GM19395 (cell line): ENCODE measurements around the gene RSPH9.
"Not testable (repeated sequence)": the region's sequence is repeated elsewhere in the genome, so short reads cannot be mapped to it uniquely, and the experiment has no call there.

Source experiments
- ATAC-seq: cut with Tn5 transposase; IDR thresholded peaks from one replicate; pipeline ENCODE4 v1.9.1; 2021; ENCODE audit warnings: mild to moderate bottlenecking, moderate library complexity; ENCODE audit not compliant: unreplicated experiment

The RSPH9 gene

DNA sequence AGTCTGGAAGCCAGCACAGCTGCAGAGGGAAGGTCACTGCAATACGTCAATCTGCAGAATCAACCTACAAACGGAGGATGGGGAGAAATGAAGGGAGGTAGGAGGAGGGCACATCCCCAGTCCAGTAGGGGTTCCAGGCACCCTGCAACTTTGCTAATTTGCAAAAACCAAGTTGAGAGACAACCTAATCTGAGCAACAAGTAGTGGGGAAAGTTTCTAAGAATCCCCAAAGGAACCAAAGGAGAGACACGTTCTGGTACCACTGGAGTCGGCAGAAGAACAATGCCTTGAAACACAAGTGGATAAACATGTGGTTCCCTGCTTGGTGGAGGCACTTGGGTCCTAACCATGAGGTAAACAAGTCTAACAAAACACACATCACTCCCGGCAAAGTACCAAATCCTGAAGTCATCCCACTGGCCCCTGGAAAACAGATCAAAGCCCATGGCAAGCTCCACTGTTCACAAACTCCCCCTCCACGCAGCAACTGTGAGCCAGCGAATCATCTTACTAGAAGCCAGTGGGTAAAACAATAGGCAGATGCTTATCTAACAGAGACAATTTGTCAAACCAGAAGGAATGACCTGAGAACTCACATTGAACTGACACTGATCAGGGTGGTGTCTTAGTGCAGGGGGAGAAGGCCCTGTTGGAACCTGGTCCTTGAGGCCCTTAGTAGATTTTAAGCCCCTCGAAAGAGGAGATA, 38.0 kb downstream of the RSPH9 start:
- no peak for ATAC-seq

DNA sequence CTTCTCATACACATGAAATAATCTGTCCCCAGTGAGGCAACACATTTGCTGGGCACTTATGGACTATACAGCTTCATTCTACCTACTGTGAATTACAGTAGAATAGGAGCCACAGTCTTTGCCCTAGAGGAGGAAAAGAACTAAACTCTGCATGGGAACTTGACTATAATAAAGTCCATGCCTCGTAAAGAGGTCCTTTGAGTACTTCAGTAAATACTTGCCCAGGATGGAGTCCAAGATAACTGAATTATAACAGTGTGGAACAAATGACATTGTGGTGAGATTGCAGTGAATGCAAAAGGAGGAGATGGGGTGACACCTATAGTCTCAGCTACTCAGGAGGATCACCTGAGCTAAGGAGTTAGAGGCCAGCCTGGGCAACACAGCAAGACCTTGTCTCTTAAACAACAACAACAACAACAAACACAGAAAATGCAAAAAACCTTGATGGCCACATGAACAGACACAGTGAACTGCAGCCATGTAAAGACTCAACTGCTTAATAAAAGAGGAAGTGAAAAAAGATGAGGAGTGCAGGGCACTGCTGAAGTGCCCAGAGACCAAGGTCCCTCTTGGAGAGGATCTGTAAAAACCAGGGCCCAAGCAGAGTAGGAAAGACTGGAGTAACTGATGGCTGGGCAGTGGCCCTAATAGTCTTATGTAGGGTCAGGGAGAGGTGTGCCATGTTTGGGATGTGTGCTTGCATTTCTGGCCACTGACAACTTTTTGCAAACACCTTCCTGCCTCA, 39.0 kb downstream of the RSPH9 start:
- ATAC-seq, result peak; percentile 63

DNA sequence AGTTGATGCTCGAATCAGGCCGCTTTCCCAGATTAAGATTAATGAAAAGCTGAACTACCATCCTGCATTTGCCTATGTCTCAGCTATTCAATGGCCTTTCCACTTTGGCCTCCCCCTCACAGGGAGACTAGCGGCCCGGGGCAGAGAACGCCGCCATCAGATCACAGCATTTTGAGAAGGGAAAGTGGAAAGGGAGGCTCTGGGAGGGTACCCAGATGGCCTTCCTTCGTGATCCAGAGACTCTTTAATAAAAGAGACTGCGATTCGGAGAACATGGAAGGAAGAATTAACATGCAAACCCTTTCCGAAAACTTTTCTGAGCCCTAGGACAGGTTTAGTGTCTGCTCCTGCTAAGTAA, 42.2 kb downstream of the RSPH9 start:
- no peak for ATAC-seq

DNA sequence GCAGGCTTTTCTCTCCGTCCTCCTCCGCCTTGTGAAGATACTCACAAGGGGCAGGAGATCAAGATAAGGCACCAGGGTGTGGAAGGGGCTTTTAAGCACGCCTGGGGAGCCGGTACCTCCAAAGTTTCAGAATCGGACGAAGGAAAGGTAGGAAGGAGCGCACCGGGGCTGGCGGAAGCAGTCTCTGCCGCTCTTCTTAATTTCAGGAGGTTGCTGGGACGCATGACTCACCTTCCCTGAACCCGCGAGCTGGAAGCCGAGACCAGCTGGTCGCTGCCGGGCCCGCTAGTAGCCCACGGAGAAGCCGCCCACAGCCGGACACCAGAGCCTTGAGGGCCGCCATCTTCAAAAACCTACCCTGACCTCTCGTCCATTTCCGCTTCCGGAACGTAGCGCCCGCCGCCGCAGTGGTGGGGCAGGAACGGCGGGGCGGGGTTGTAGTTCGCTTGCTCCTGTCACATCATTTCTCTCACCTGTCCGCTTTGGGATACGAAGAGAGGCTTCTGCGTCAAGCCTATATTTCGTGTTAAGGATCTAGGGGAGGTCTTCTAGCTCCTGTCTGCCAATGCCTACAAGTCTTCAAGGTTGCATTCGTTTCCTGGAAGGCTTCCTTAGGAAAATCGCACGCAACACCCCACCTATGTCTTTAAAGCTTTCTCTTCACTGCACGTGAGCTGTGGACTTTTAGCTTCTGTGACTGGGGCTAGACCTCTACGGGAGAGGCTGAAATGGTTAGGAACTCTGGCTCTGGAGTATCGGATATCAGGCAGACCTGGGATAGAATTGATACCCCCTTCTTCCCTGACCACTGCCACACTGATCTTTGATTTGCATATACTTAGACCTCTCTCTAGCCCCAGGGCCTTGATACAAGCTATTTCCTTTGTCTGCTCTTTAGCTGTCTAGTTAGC, 42.9 kb downstream of the RSPH9 start, which contains the start of gene MRPS18A:
TSS of gene MRPS18A (minus strand) at position 355 of the 911 bp plus-strand sequence. CDS start at position 343, 12 bp downstream.
- peak; percentile 93 for ATAC-seq

DNA sequence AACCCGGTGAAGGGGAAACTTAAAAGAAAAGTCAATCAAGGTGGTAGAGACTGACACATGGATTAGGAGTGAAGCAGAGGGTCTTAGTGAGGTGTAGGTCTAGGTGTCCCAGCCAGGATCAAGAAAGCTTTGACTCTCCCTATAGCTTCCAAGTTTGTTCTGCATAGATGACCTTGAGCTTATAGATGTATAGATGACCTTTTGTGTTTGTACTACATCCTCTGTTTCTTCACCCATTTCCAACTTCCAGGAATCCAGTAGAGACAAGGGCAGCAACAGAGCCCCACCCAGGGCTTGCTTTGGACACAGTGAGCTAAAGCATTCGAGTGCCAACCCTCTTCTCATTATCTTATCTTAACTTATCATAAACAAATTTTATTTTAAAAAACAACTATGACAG, 44.6 kb downstream of the RSPH9 start:
- no peak for ATAC-seq

DNA sequence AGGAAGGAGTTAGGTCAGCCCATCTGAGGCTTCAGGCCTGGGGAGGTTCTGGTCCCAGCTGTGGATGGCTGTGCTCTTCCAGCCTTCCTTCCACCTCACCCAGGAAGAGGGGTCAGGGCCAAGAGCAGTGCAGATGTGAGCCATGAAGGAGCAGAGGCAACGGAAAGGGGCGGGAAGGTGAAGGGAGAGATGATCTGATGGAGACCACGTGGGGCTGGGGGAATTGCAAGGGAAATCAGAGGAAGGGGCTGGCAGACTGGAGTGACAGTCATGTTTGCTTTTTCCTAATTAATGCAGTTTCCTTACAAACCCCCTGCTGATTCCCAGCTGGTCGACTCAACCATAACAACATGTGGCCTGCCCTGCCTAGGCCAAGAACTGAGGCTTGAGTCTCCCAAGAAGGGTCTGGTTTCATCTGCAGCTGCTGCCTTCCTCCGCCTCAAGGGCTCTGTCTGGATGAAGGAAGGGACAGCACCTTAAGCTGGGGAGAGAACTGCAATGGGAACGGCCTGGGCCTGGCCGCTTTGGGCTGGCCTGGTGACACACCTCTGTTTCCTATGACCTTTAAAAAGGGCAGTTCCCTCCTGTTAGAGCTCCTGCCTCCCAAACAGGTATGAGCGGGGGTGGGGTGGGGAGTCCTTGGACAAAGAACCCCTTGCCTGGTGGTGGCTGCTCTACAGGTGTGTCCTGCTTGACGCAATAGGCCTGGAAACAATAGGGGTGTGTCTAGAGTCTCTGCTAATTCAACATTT, 50.6 kb downstream of the RSPH9 start:
- ATAC-seq, result no peak

DNA sequence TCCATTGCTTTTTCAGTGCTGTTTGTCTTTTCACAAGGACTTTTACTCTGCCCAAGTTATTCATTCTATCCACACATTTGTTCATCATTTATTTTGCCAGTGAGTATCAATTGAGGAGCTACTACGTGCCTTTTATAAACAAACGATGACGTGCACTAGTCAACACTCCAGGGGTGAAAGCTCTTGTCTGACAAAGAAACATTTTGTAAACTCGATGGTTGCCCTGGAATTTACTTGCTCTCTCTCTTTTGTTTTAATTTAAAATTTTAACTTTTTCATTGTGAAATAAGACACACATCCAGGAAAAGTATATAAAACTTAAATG, 51.1 kb downstream of the RSPH9 start:
- ATAC-seq, result no peak

DNA sequence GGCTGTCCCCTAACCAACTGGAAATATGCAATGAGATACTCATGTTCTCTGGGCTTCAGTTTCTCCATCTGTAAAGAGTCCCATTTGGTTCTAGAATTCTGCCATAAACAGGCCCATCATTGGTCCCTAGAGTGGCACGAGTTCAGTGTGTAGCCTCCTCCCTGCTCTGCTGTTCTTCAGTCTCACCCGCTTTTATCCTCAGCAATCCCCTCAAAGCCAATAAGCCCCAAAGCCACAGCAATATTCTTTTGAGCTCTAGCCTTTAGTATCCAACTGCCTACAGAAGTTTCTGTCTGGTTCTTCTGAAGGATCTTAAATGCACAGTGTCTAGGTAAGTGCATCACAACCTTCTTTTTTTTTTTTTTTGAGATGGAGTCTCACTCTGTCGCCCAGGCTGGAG, 52.6 kb downstream of the RSPH9 start:
- no peak for ATAC-seq

DNA sequence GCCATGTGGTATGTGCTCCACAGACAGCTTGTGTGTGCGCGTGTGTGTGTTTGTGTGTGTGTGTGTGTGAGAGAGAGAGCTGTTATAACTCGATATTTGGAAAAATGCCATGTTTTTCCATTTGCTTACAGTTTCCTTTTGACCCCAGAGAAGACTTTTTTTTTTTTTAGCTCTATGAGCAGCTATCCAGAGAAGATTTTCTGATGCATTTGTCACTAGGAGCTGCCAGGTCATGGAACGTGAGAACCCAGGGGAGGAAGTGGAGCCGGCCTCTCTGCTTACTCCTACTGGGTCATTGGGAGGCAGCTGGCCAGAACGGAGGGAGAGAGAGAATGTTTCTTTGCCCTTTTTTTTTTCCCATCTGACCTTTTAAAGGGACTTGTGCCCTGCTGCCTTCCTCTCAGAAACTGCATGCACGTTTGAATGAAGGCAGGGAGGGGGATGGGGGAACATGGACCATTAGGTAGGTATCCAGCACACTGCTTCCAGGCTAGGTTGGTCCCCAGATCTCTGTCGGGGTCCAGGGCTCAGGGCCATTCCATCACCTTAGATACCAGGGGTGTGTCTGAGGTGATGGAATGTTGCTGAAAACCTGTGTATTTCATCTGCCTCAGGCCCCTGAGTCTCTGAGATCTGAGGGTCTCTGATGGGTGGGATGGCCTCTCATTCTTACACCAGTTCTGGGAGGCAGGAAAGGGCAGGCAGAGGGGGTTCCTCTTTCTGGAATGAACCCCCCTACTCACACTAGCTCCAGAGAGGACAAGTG, 53.9 kb downstream of the RSPH9 start:
- no peak for ATAC-seq

DNA sequence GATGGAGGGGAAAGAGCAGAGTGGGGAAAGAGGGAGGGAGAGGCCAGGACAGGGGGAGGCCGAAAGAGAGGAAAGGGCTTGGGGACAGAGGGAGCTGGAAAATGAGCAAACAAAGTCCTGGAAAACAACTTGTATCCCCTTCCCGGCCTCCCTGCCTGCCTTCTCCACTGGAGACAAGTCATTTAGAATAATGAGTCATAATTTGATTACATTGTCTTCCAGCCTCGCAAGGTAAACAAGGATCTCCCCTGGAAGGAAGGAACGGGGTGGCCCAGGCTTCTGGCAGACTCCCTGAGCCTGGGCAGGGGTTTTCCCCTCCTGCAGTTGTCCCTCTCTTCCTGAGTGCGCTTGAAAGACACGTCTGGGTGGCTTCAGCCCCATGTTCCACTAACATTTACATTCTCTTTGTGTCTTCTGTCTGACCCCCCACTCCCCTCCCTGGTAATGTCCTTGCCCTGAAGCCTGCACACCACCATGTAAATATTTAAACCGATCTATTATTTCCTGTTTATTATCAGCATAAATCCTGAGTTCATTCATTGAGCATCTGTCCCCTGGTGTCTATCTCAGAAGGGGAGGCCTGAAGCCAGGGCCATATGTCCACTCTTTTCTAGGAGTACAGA, 54.8 kb downstream of the RSPH9 start:
- no peak for ATAC-seq

DNA sequence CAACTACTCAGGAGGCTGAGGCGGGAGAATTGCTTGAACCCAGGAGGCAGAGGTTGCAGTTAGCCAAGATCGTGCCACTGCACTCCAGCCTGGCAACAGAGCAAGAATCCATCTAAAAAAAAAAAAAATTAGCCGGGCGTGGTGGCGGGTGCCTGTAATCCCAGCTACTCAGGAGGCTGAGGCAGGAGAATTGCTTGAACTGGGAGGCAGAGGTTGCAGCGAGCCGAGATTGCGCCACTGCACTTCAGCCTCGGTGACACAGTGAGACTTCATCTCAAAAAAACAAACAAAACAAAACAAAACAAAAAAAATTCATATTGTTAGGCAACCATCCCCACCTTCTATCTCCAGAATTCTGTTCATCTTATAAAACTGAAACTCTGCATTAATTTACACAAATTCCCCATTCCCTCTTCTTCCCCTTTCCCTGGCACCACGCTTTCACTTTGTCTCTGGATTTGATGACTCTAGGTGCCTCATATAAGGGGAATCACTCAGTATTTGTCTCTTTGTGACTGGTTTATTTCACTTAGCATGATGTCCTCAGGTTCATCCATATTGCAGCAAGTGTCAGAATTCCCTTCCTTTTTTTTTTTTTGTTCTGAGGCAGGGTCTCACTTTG, 56.2 kb downstream of the RSPH9 start:
- ATAC-seq, result not testable (repeated sequence)

DNA sequence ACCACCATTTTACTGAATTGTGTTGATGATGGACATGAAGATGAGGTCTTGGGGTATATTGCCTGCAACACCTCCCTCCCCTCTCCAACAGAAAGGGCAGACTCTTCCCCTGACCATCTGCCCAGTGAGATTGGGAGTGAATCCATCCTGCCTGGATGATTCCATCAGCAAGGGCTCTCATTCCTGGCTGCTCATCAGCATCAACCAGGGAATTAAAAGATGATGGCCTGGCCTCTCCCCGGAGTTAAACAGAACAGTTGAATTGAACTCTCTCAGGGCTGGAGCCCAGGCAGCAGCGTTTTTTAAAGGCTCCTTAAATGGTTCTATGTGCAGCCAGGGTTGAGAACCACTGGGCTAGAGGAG, 57.3 kb downstream of the RSPH9 start:
- ATAC-seq, result no peak

DNA sequence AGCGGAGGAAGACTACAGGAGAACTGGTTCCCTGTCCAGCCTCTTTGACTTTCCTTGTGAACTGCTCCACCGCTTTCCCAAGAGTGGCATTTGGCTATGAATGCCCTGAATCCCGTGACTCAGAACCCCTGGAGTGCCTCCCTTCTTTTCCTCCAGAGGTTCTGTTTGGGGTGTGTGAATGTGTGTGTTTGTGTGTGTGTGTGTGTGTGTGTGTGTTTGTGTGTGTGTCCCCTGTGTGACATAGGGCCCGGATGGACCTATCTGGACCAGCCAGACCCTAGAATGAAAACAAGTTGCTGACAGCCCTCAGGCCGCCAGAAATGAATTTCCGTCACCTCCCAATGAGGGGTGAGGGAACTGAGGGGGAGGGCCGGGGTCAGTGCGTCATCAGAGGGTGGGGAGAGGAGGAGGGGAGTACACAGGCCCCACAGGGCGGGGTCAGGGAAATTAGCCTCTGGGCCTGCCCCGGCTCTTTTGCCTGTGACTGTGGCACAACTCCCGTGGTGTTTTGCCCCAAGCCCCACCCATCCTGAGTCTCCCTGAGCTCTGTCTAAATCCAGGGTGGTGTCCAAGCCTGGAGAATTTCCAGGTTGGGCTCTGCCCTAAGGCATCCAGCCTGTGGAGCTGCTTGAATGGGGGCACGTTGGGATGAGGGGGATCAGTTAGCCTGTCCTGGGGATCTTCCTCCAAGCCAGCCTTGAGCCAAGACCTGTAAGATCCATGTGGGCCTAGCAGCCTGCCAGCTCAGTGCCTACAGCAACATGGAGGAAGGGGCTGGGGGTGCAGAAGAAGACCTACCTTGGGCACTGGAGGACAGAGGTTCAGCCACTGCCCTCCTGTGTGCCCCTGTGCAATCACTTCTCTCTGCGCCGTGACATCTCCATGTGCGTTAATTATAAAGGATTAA, 58.0 kb downstream of the RSPH9 start:
- ATAC-seq, result no peak

DNA sequence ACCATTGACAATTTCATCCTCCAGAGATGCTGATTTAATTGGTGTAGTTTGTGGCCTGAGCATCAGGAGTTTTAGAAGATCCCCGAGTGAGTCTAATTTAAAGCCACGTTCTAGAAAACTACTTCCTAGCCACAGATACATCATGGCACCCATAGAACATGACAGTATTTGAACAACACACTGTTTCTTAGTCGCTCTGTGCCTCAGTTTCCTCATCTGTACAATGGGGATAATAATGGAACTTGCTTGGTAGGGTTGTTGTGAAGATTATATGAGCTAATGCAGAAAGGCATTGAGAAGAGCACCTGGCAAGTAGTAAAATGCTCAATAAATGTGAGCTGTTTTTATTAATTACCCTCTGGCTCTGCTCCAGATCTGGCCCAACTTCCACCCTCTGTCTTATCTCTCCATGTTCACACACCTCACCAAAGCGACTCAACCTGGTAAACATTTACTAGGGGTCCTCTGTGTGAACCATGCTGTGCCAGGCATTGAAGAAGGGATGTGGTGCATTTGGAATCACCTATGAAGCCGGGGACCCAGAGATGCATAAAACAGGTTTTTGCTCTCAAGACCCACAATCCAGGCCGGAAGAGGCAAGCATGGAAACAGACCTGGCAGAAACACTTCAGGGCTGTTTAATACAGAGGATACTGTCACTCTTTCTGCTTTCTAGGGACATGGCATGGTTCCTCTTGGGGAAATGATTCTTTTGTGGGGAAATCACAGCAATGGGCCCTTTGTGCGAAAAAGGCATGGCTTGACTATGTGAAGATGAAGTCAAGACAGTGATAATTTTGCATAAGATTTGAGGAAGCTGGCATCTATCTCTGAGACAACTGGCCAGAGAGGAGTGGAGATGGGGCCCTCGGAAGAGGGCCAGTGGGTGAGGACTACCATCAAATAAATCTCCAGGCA, 58.9 kb downstream of the RSPH9 start:
- no peak for ATAC-seq

DNA sequence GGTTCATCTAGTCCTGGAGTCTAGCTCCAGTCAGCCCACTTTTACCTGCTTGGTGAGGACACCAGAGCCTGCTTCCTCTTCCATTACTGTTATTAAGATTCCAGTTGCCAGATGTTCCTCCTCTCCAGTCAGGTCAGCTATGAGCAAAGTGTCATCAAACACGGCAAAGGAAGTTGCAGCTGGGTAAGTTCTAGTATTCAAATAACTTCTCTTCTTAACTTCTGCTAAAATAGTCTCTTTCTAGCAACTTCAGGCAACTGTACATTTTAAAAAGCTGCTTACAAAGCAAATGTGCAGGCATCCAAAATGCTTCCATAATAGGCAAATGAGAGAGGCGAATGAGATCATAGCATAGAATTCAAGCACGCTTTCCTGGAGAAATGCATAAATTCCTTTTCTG, 61.2 kb downstream of the RSPH9 start:
- no peak for ATAC-seq

DNA sequence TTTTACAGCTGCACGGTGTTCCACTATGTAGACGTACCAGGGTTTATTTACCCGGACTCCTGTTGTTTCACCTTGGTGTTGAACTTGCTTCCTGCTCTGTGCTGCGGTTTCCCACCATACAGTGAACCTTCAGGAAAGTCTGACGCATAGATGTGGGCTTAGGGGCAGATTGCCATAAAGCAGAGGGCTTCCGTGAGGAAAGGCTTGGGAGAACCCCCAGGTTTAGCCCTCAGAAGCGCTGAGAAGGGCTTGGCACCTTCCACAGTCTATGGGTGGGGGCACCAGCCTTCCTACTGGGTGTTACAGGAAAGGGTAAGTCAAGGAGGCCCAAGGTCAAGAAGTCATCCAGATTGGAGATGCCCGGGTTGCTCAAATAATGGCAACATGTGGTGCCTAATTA, 62.0 kb downstream of the RSPH9 start:
- no peak for ATAC-seq

DNA sequence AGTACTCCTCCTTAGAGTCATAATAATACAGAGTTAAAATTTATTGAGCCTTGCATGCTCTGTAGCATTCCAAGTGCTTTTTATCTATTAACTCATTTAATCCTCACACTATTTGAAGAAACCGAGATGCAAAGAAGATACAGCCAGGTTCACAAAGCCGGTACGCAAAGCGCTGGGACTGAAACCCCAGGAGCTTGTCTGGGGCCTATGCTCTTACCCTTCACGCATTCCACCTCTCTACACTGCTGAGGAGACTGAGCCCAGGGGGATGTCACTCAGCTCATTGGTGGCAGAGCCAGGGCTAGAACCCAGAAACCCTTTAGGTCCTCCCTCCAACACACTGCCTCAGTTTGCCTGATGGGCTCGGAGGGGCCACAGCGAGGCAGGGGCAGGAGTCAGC, 62.4 kb downstream of the RSPH9 start:
- no peak for ATAC-seq
